ENCODE measurements around the gene FAM98A. TPM values are rescaled to one million over a fixed set of nuclear protein-coding genes. Genes with fewer than 3 reads are reported as not detected.
A peak's percentile ranks its signal among the peaks of the same experiment; 100 is the strongest.

Gene FAM98A
- 28.6 TPM for total RNA-seq

DNA sequence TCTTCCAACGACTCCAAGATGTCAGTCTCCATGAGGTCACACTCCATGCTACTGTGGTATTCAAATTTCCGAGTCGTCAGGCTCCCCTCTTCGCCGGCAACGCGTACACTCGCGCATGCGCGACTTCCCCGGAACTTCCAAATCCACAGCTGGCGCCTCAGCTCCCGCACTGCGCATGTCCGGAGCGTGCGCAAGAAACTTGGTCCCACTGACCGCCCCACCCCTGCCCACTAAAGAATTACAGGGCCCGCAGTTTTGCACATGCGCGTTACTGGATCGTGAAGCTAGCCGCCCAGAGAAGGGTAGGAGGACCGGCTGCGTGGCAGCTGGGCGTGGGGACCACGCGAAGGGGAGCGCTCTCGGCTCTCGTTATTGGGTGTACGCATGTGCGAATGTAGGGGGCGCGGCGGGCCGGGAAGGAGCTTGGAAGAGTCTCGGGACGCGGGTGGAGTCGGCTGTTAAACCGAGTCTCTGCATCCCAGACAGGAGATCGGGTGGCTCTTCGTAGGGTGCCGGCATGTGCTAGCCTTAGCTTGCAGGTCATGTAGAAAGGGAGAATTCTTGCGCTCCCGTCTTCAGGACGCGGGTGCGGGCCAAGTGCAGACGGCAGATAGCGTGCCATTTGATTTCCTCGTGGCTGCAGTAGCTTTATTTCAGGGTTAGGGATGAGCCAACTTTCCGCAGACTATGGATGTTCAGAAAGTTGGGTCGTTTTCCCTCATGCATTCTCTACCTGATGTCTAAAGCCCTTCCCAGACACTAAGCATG lies at the start of gene FAM98A:
FAM98A (minus strand) TSS at position 125 of the 768 bp plus-strand sequence; CDS start at position 47, 78 bp downstream.
- DNase-seq, result peak; percentile 99

GRCh38 chr2:33645861-33646260 lies 46.8 kb upstream of the FAM98A start:
- DNase-seq, result no peak

DNA sequence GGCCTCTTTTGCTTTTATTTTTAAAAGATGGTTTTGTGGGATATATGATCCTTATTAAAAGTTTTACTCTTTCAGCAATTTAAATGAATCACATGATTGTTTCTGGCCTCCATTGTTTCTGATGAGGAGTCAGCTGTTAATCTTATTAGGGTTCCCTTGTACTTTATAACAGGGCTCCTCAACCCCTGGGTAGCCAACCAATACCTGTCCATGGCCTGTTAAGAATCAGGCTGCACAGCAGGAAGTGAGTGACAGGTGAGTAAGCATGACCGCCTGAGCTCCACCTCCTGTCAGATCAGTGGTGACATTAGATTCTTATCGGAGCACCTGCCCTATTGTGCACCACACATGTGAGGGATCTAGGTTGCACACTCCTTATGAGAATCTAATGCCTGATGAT lies 45.1 kb upstream of the FAM98A start:
- no peak for DNase-seq

GRCh38 chr2:33636001-33636400 lies 36.9 kb upstream of the FAM98A start:
- DNase-seq, result no peak

GRCh38 chr2:33634261-33634910 lies 35.3 kb upstream of the FAM98A start:
- DNase-seq, result no peak

DNA sequence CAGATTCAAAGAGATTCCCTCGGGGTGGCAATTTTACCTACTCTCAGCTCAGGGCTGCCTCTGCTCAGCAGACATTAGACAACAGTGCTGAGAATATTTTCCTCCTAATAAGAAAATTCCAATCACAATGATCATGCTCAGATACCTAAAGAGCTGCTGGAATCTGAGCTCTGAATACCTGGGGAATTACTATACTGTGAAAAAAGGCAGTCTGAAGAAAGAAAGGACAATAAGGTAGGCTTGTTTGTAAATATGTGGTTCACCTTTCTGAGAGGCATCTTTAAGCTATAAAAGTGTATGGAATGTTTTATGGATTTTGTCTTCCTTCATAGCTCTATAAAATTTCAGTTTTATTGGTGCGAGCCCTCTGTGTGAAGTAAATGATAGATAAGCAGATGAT lies 34.2 kb upstream of the FAM98A start:
- DNase-seq, result no peak

- DNase-seq, result no peak
Observed at GRCh38 chr2:33632831-33633230, 33.7 kb upstream of the FAM98A start.

DNA sequence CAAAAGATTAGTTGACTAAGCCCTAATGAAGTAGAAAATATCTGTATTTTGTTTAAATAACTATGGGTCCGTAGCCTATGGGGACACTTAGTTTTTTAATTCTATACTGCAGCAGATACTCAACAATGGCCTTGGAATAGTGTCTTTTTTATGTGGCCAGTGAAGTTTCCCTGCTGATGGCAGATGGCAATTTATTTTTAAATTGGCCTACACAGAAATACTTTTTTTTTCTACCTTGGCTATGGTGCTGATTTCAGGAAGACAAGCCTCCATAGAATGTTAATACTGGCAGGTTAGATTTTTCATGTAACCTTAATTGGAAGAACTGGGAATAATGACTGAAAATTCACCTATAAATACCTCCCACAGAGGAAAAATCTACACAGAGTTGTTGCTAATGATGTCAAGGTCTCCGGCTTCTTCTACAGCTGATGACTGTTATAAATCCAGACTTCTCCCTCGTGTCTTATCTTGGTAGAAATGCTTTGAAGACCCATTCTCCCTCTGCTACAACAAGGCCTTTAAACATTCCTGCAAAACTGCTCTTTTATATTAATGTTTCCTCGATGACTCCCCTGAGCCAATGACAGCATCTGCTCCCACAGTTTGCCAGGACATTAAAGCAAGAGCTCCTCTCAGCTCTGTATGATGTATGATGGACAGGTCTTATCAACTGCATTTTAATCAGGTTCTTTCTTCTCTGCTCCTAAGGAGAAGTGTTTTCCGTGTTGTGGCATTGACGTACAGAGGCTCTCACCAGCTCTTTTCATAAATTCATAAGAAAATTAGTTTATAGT lies 29.1 kb upstream of the FAM98A start:
- no peak for DNase-seq

- no peak for DNase-seq
Observed at GRCh38 chr2:33619028-33619427, 19.9 kb upstream of the FAM98A start.

DNA sequence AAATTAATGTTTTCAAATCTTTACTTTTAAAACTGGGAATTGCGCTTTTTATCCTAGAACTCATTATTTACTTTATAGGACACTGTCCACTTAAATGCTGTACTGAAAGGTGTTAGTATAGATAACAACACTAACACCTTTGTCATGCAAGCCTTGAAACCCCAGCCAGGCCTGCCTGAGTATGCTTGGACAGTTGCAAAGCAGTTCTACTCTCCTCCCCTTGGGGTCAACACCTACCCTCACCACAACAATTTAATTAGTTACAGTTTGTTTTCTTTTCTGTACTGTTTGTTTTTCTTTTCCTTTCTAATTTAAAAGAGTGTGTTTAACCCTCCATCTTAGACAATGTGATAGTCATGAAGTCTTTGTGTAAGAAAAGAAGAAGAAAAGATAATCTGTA lies 18.9 kb upstream of the FAM98A start:
- no peak for DNase-seq

DNA sequence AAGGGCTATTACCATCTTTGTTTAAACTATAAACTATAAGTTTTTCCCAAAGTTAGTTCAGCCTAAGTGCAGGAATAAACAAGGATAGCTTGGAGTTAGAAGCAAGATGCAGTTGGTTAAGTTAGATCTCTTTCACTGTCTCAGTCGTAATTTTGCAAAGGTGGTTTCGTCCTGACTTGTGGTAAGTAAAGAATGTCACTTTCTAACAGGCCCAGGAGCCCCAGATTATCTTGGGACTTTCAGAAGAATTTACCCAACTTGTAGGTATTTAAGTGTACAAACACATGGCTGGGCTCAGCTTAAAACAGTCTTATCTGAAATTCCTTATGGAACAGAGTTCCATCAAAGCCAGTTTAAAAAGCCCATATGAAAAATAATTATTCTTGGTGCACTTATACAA lies 18.3 kb upstream of the FAM98A start:
- no peak for DNase-seq

DNA sequence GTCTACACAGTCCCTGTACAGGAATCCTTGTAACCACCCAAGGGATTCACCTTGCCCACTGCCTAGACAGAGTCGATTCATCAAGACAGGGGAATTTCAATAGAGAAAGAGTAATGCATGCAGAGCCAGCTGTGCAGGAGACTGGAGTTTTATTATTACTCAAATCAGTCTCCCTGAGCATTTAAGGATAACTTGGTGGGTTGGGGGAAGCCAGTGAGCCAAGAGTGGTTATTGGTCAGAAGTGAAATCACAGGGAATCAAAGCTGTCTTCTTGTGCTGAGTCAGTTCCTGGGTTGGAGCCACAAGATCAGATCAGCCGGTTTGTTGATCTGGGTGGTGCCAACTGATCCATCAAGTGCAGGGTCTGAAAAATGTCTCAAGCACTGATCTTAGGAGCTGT lies 17.8 kb upstream of the FAM98A start:
- no peak for DNase-seq

GRCh38 chr2:33614190-33614589 lies 15.1 kb upstream of the FAM98A start:
- DNase-seq, result no peak

GRCh38 chr2:33607905-33608304 lies 8.8 kb upstream of the FAM98A start:
- peak; percentile 66 for DNase-seq

GRCh38 chr2:33607251-33607721 lies 8.2 kb upstream of the FAM98A start:
- DNase-seq, result no peak

DNA sequence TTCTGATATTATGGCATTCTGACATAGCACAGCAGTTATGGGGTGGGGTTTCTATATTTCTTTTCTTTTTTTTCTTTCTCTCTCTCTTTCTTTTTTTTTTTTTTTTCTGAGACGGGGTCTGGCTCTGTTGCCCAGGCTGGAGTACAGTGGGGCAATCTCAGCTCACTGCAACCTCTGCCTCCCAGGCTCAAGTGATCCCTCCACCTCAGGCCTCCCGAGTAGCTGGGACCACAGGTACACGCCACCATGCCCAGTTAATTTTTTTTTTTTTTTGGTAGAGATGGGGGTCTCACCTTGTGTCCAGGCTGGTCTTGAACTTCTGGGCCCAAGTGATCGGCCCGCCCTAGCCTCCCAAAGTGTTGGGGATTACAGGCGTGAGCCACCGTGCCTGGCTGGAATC lies 7.5 kb upstream of the FAM98A start:
- no peak for DNase-seq

DNA sequence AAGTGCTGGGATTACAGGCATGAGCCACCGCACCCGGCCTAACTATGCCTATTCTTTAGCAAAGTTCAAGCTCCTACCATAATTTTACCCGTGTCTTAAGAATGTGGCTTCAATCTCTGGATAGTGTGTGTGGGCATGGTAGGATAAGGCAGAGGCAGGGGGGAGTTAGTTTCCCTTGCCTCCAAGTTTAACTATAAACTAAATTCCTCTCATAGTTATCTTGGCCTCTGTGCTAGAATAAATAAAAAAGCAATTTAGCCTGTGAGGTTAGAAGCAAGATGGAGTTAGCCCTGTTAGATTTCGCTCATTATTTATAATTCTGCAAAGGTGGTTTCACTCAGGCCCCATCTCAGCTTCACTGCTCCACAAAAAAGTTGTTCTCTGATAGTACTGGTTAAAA lies 7.0 kb upstream of the FAM98A start:
- DNase-seq, result no peak

DNA sequence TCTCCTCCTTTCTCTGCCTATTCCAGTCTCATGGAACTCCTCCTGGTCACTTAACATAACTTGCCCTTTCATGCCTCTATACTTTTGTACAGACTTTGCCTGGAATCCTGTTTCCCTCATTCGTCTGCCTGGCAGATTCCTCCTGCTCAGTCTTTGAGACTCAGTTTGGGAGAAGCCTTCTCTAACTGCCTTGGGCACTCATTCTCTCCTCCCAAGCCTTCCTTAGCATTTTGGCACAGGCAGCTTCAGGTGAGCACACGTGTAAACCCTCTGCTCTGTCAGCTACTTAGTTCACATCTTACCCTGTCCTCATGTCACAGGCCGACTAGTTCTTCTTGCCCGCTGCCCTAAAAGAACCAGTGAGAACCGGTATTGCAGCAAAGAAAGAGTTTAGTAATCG lies 6.0 kb upstream of the FAM98A start:
- no peak for DNase-seq

DNA sequence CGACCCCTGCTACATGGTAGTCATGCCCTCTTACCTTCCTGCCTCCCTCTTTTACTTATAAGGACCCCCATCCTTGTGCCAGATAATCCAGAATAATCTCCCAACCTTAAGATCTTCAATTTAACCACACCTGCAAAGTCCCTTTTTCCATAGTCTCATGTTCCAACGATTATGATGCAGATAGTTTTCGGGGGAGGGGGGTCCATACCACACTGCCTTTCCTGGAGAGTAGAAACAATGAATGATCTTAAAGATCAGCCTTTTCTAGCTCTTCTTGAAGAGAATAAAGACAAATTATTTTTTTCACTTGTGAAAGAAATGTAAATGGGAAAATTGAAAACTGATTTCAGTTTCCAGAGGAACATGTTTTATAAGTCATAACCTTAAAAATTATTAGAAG lies 4.3 kb upstream of the FAM98A start:
- no peak for DNase-seq

GRCh38 chr2:33602201-33602830 lies 3.2 kb upstream of the FAM98A start:
- DNase-seq, result no peak

DNA sequence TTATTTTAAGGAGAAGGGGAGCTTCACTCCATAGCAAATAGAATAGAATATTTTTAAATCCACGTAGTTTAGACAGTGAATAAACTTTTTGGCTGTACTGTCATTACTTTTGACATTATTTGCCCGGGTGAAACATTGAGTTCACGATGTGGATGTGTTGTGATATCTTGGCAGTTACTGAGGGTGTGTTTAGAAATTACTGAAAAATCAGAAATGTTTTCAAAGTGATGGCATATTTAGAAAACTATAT lies 769 bp upstream of the FAM98A start:
- no peak for DNase-seq

DNA sequence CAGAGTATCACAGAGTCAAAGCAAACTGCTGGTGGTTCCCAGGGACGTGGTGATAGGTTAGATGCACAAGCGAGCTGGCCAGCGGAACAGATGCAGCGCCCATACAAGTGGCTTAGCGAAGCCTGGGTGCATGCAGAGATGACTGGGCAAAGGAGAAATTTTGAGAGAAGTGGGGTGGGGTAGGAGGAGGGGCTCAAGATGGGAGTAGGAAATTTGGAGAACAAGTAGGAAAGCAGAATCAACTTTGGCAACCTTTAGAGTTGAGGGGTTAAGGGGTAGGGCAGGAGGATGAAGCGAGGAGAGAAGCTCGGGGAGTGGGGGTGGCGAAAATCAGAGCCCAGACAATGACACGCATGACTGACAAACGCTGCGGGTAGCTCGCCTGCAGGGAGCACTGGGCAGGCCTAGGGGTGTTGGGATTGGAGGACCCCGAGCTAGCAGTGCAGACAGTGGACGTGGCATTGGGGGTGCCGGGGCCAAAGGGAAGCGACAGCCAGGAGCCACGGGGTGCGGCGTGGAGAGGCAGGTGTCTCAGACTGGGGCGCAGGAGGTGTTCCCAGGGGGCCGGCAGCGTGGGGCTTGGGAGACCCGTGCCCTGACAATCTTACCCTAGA lies 431 bp downstream of the FAM98A start:
- DNase-seq, result peak; percentile 45

GRCh38 chr2:33597026-33597425 lies 2.1 kb downstream of the FAM98A start:
- DNase-seq, result no peak
